ENCODE results near the gene ETFDH. TPM values are rescaled to one million over a fixed set of nuclear protein-coding genes. Genes with fewer than 3 reads are reported as not detected.

Gene ETFDH
- total and polyA plus RNA-seq, 9 of the 15 experiments (the other 6 are each of a cell fraction or from before 2014, with no cell fraction given), result 14.6 to 33.6 (median 25.9) TPM

GRCh38 chr4:158722917-158723793 is 51.1 kb downstream of the ETFDH start, which contains the start of gene PPID (continued):
- TF ChIP-seq TSHZ1 (CRISPR knock-in tag; IDR thresholded peaks at IDR 0.05) (no peak), MECOM (CRISPR knock-in tag; IDR thresholded peaks at IDR 0.05) (no peak), ELF1 (tag; IDR thresholded peaks at IDR 0.05) (peak; percentile 95), MCM2 (IDR thresholded peaks at IDR 0.05; ENCODE audit: low read depth) (no peak), MITF (IDR thresholded peaks at IDR 0.05) (no peak), POLR2G (IDR thresholded peaks at IDR 0.05; ENCODE audit: low read depth, low read length) (peak; percentile 93), ZSCAN29 (IDR thresholded peaks at IDR 0.05) (no peak), BCOR (IDR thresholded peaks at IDR 0.05) (no peak), SETDB1 (IDR thresholded peaks at IDR 0.05; ENCODE audit: low read length) (no peak), ZBTB1 (CRISPR knock-in tag; IDR thresholded peaks at IDR 0.05; ENCODE audit: borderline replicate concordance, low read depth) (peak; percentile 89), RBM15 (IDR thresholded peaks at IDR 0.05; ENCODE audit: insufficient read depth, low read length) (no peak), TBL1XR1 (IDR thresholded peaks at IDR 0.05; ENCODE audit: low read length in 2 of 2) (peak in 1 of 2 experiments; percentile 38; a peak in 1 of 4 replicates), RCOR1 (IDR thresholded peaks at IDR 0.05; ENCODE audit: borderline replicate concordance in 1 of 2, low read depth in 2 of 2, low read length in 2 of 2) (no peak), RBM34 (IDR thresholded peaks at IDR 0.05; ENCODE audit: borderline replicate concordance, insufficient read depth, low read length) (no peak), NCOA1 (IDR thresholded peaks at IDR 0.05; ENCODE audit: low read depth) (peak; percentile 83), ZZZ3 (IDR thresholded peaks at IDR 0.05) (no peak), MTA1 (IDR thresholded peaks at IDR 0.05; ENCODE audit: borderline replicate concordance) (no peak), KLF13 (tag; IDR thresholded peaks at IDR 0.05; ENCODE audit: borderline replicate concordance, low read depth) (no peak), USF2 (CRISPR knock-in tag; IDR thresholded peaks at IDR 0.05) (no peak), OTX1 (CRISPR knock-in tag; IDR thresholded peaks at IDR 0.05) (no peak), ZC3H4 (CRISPR knock-in tag; IDR thresholded peaks at IDR 0.05; ENCODE audit: borderline replicate concordance) (0 out of 2 replicates have a peak, but pooled peaks have one; percentile 67), ZNF707 (CRISPR knock-in tag; conservative IDR thresholded peaks at IDR 0.05) (no peak), HNRNPUL1 (IDR thresholded peaks at IDR 0.05; ENCODE audit: low read length) (no peak), ASH1L (IDR thresholded peaks at IDR 0.05; ENCODE audit: borderline replicate concordance, low read depth, partially characterized antibody) (peak; percentile 45)

Data from K562 (cell line).